ENCODE results near the gene TTC34.

Gene TTC34

GRCh38 chr1:2639607-2640521 is 161.6 kb downstream of the TTC34 start:
- DNase-seq, result no peak

GRCh38 chr1:2639203-2639602 is 162.3 kb downstream of the TTC34 start:
- DNase-seq, result no peak

GRCh38 chr1:2638466-2639115 is 162.9 kb downstream of the TTC34 start:
- DNase-seq, result no peak

- DNase-seq, result no peak
Observed at GRCh38 chr1:2637442-2638145, 163.9 kb downstream of the TTC34 start.

GRCh38 chr1:2636733-2637132 is 164.8 kb downstream of the TTC34 start:
- peak; percentile 17 for DNase-seq

GRCh38 chr1:2635361-2636010 is 166.0 kb downstream of the TTC34 start:
- no peak for DNase-seq

- DNase-seq, result no peak
Observed at GRCh38 chr1:2633936-2634491, 167.5 kb downstream of the TTC34 start.

GRCh38 chr1:2633366-2633935 is 168.0 kb downstream of the TTC34 start:
- no peak for DNase-seq

GRCh38 chr1:2632561-2633361 is 168.7 kb downstream of the TTC34 start, which contains the start of gene MMEL1:
Gene MMEL1 (minus strand): TSS chr1:2633016. CDS start chr1:2629484, 3,532 bp downstream.
- DNase-seq, result no peak

GRCh38 chr1:2632051-2632430 is 169.5 kb downstream of the TTC34 start:
- no peak for DNase-seq

- no peak for DNase-seq
Observed at GRCh38 chr1:2631136-2632050, 170.1 kb downstream of the TTC34 start.

- DNase-seq, result no peak
Observed at GRCh38 chr1:2630498-2631135, 170.9 kb downstream of the TTC34 start.

GRCh38 chr1:2629627-2630497 is 171.6 kb downstream of the TTC34 start:
- no peak for DNase-seq

GRCh38 chr1:2628933-2629626 is 172.4 kb downstream of the TTC34 start:
- no peak for DNase-seq

- DNase-seq, result no peak
Observed at GRCh38 chr1:2628191-2628932, 173.1 kb downstream of the TTC34 start.

GRCh38 chr1:2627746-2628145 is 173.7 kb downstream of the TTC34 start:
- no peak for DNase-seq

GRCh38 chr1:2625748-2626147 is 175.7 kb downstream of the TTC34 start:
- peak; percentile 67 for DNase-seq
